ENCODE data around the gene AIFM3.

Gene AIFM3

DNA sequence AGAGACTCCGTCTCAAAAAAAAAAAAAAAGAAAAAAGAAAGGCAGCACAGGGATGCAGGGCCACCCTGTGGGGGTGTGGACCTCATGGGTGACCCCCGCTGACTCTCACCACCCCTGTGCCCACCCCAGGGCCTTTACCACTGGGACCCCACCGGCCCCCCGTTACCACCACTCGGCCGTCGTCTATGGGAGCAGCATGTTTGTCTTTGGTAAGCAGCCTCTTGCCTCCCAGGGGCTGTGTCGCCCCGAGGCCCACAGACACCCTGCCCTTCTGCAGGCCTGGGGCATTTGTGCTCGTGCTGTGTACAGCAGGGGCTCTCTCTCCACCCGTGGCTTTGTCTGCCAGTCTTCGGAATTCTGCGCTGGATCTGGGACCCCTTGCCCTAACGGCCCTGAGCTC, 20.3 kb downstream of the AIFM3 start:
- no peak for DNase-seq
- Histone ChIP-seq H3K9ac (ENCODE audit: low read length) (no peak overlapping the region), H3K9me3 (replicated peaks; ENCODE audit: insufficient read depth, low read length) (no peaks in the 10 kb centered on the region), H3K27me3 (replicated peaks; ENCODE audit: insufficient read depth, low read length) (no peaks in the 10 kb centered on the region), H3K9me2 (replicated peaks; ENCODE audit: insufficient read depth, low read length) (no peaks in the 10 kb centered on the region), H3F3A (ENCODE audit: insufficient read depth, low read length) (no peaks in the 10 kb centered on the region), H3K79me2 (ENCODE audit: low read length) (peaks cover 15% of the 10 kb centered on the region), H3K36me3 (replicated peaks; ENCODE audit: insufficient read depth, low read length) (no peaks in the 10 kb centered on the region), H3K4me2 (ENCODE audit: low read depth, low read length) (no peak overlapping the region), H4K20me1 (ENCODE audit: insufficient read depth, low read length) (no peaks in the 10 kb centered on the region), H3K27ac (ENCODE audit: low read length) (no peak overlapping the region), H3K4me1 (ENCODE audit: low read length) (0 out of 2 replicates have a peak, but pooled peaks cover 7% of the 10 kb centered on the region), H3K4me3 (ENCODE audit: low read length) (no peak overlapping the region), H2AFZ (ENCODE audit: low read length) (no peak overlapping the region)
- TF ChIP-seq EZH2phosphoT487 (IDR thresholded peaks at IDR 0.05; ENCODE audit: low read length), result no peak
- TF ChIP-seq EZH2 (optimal IDR thresholded peaks at IDR 0.05; ENCODE audit: low read depth, low read length), result no peak
- TF ChIP-seq, protein P1, sequence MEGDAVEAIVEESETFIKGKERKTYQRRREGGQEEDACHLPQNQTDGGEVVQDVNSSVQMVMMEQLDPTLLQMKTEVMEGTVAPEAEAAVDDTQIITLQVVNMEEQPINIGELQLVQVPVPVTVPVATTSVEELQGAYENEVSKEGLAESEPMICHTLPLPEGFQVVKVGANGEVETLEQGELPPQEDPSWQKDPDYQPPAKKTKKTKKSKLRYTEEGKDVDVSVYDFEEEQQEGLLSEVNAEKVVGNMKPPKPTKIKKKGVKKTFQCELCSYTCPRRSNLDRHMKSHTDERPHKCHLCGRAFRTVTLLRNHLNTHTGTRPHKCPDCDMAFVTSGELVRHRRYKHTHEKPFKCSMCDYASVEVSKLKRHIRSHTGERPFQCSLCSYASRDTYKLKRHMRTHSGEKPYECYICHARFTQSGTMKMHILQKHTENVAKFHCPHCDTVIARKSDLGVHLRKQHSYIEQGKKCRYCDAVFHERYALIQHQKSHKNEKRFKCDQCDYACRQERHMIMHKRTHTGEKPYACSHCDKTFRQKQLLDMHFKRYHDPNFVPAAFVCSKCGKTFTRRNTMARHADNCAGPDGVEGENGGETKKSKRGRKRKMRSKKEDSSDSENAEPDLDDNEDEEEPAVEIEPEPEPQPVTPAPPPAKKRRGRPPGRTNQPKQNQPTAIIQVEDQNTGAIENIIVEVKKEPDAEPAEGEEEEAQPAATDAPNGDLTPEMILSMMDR (IDR thresholded peaks at IDR 0.05; ENCODE audit: low read length), result no peak

DNA sequence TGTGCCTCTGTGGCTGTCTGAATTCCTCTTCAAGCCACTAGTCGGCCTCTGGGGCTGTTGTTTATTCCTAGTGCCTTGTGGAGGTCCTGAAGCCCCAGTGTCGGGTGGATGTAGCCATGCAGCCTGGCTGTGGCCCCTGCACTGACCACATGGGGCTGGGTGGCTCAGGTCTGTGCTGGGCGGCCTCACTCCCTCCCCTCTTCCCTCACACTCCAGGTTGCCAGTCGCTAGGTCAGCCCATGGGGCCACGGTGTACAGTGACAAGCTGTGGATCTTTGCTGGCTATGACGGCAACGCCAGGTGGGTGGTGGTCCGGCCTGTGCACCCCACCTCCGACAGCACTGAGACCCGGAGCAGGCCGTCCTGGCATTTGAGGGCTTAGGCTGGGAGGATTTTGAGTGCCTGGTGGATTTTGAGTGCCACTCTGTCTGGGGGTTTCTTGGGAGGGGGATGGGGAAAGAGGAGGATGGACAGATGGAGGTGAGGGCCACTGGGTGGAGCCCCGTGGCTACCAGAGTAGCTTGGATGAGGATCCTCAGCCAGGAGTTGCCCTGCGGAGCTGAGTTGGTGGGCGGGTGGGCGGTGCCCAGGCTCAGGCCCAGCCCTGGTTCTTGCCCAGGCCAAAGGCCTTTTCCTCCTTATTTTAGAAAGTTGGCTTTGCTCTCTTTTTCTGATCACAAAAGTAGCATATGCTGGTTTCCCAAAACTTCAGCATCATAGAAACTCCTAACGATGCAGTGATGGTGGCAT, 21.7 kb downstream of the AIFM3 start:
- DNase-seq, result no peak
- no peak overlapping the region for H3K27ac ChIP-seq (ENCODE audit: low read length)
- H3K36me3 ChIP-seq (replicated peaks; ENCODE audit: insufficient read depth, low read length), result no peaks in the 10 kb centered on the region
- H3K9ac ChIP-seq (ENCODE audit: low read length), result no peak overlapping the region
- no peaks in the 10 kb centered on the region for H3K27me3 ChIP-seq (replicated peaks; ENCODE audit: insufficient read depth, low read length)
- H3K4me3 ChIP-seq (ENCODE audit: low read length), result no peak overlapping the region
- no peaks in the 10 kb centered on the region for H4K20me1 ChIP-seq (ENCODE audit: insufficient read depth, low read length)
- H3K9me3 ChIP-seq (replicated peaks; ENCODE audit: insufficient read depth, low read length), result no peaks in the 10 kb centered on the region
- H2AFZ ChIP-seq (ENCODE audit: low read length), result no peak overlapping the region
- H3F3A ChIP-seq (ENCODE audit: insufficient read depth, low read length), result no peaks in the 10 kb centered on the region
- H3K9me2 ChIP-seq (replicated peaks; ENCODE audit: insufficient read depth, low read length), result no peaks in the 10 kb centered on the region
- H3K4me1 ChIP-seq (ENCODE audit: low read length), result no peaks in the 10 kb centered on the region
- TF ChIP-seq EZH2 (optimal IDR thresholded peaks at IDR 0.05; ENCODE audit: low read depth, low read length), result no peak
- no peak overlapping the region for H3K4me2 ChIP-seq (ENCODE audit: low read depth, low read length)
- peaks cover 6% of the 10 kb centered on the region for H3K79me2 ChIP-seq (ENCODE audit: low read length)

DNA sequence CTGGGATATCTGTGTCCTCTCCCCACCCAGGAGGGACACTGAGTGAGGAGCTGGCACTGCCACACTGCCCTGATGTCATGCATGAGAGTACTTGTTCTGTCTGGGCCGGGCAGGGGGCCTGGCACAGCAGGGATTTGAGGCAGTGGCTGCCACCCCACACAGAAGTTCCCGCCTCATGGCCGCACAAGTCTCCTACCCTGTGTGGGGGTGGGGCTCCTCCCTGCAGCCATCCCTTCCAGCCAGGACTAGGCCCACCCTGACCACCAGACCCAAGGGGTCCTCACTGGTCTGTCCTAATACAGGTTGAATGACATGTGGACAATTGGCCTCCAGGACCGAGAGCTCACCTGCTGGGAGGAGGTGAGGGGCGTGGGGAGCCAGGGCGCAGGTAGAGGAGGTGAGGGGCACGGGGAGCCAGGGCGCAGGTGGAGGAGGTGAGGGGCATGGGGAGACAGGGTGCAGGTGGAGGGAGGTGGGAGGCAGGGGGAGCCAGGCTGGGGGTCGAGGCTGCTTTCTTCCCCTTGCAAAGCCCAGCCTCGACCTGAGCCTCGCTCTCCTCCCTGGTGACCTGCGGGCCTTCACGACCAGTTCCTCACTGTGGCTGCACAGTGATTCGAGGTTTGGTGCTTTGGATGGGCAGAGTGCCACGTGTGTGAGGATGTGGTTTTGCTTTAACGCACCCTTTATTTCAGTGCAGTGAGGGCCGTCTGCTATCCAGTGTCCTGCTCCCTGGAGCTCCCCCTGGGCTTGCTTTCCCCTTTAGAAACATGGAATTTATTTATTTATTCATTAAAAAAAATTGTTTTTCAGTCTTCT, 22.5 kb downstream of the AIFM3 start:
- Histone ChIP-seq H2AFZ (ENCODE audit: low read length) (no peak overlapping the region), H3K9me3 (replicated peaks; ENCODE audit: insufficient read depth, low read length) (no peaks in the 10 kb centered on the region), H3K27ac (ENCODE audit: low read length) (no peak overlapping the region), H3K36me3 (replicated peaks; ENCODE audit: insufficient read depth, low read length) (no peaks in the 10 kb centered on the region), H3K4me3 (ENCODE audit: low read length) (no peak overlapping the region), H3K9ac (ENCODE audit: low read length) (no peak overlapping the region), H4K20me1 (ENCODE audit: insufficient read depth, low read length) (no peaks in the 10 kb centered on the region), H3K27me3 (replicated peaks; ENCODE audit: insufficient read depth, low read length) (no peaks in the 10 kb centered on the region), H3K9me2 (replicated peaks; ENCODE audit: insufficient read depth, low read length) (no peaks in the 10 kb centered on the region), H3K4me2 (ENCODE audit: low read depth, low read length) (no peak overlapping the region), H3K4me1 (ENCODE audit: low read length) (no peaks in the 10 kb centered on the region), H3F3A (ENCODE audit: insufficient read depth, low read length) (no peaks in the 10 kb centered on the region), H3K79me2 (ENCODE audit: low read length) (no peaks in the 10 kb centered on the region)
- DNase-seq, result no peak
- TF ChIP-seq, protein P1 (IDR thresholded peaks at IDR 0.05; ENCODE audit: low read length), result no peak
- no peak for TF ChIP-seq EZH2phosphoT487 (IDR thresholded peaks at IDR 0.05; ENCODE audit: low read length)
- no peak for TF ChIP-seq EZH2 (optimal IDR thresholded peaks at IDR 0.05; ENCODE audit: low read depth, low read length)

All from MM.1S (cell line).